HL-60 (cell line): ENCODE results near the gene SLC45A2.

Source experiments
- DNase-seq, 2 experiments: peaks; one replicate each; pipeline ENCODE4 v3.0.0-alpha.2; 2010 to 2020; ENCODE audit warnings: low read depth in 1 of 2, low spot score in 1 of 2
- H3K27ac ChIP-seq: fragments of 250-450 bp; sonication (Bioruptor Pico); replicated peaks from 2 replicates; pipeline ENCODE4 v1.5.1; 2020; ENCODE audit warnings: mild to moderate bottlenecking, moderate library complexity
- H3K27me3 ChIP-seq: fragments of 250-450 bp; sonication (Bioruptor Pico); 2 replicates; pipeline ENCODE4 v1.5.1; 2021; ENCODE audit warnings: mild to moderate bottlenecking, moderate library complexity; ENCODE audit not compliant: insufficient read depth, poor library complexity, severe bottlenecking
- H3K4me3 ChIP-seq: replicated peaks from 2 replicates; pipeline ENCODE4 v1.5.1; 2011; ENCODE audit warnings: mild to moderate bottlenecking, control low read depth, low read length; ENCODE audit not compliant: insufficient read depth
- GABPA ChIP-seq: IDR thresholded peaks from 2 replicates; pipeline ENCODE4 v1.6.1; 2012; ENCODE audit warnings: low read depth
- POLR2AphosphoS5 ChIP-seq: IDR thresholded peaks from 2 replicates; pipeline ENCODE4 v1.6.1; 2012; ENCODE audit warnings: low read depth
- SPI1 ChIP-seq: IDR thresholded peaks from 2 replicates; pipeline ENCODE4 v1.6.1; 2012; ENCODE audit warnings: low read depth, mild to moderate bottlenecking, borderline replicate concordance
- TF ChIP-seq, protein P1 (sequence below): IDR thresholded peaks from 2 replicates; pipeline ENCODE4 v1.6.1; 2012; ENCODE audit warnings: low read depth; ENCODE audit not compliant: insufficient replicate concordance
- TF ChIP-seq, protein P2 (sequence below): IDR thresholded peaks from one replicate; pipeline ENCODE4 v1.5.1; 2011; ENCODE audit warnings: low read length, control low read depth, inconsistent platforms; ENCODE audit not compliant: insufficient read depth

SLC45A2 gene

DNA sequence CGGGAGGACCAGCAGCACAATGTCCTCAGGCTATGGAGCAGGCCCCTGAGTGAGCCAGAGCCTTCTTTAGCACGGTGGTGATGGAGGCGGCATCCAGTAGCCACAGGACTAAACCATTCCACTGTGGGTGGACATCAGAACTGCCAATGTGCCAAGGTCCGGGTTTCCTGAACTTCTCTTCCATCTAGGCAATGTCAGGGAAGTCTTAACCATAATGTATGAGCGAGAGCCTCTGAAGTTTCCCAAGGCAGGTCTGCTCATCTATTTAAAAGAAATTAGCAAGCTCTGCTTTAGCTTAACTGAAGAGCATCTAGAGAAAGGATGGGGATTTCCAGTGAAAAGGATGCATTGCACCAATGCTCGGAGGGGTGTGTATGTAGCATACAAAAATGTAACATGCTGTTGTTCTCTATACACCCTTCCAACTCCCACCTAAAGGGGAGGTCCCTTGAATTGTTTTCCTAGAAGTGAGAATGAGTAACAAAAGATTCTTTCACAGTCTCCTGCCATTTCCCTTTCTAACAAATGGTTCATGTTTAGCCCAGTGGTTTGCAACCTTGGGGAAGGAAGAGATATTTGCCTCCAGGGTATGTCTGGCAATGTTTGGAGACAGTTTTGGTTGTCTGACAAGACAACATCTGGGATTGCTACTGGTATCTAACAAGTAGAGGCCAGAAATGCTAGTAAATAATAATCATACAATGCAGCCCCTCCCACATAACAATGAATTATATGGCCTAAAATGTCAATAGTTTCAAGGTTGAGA, 54.4 kb downstream of the SLC45A2 start:
- TF ChIP-seq, protein P1, sequence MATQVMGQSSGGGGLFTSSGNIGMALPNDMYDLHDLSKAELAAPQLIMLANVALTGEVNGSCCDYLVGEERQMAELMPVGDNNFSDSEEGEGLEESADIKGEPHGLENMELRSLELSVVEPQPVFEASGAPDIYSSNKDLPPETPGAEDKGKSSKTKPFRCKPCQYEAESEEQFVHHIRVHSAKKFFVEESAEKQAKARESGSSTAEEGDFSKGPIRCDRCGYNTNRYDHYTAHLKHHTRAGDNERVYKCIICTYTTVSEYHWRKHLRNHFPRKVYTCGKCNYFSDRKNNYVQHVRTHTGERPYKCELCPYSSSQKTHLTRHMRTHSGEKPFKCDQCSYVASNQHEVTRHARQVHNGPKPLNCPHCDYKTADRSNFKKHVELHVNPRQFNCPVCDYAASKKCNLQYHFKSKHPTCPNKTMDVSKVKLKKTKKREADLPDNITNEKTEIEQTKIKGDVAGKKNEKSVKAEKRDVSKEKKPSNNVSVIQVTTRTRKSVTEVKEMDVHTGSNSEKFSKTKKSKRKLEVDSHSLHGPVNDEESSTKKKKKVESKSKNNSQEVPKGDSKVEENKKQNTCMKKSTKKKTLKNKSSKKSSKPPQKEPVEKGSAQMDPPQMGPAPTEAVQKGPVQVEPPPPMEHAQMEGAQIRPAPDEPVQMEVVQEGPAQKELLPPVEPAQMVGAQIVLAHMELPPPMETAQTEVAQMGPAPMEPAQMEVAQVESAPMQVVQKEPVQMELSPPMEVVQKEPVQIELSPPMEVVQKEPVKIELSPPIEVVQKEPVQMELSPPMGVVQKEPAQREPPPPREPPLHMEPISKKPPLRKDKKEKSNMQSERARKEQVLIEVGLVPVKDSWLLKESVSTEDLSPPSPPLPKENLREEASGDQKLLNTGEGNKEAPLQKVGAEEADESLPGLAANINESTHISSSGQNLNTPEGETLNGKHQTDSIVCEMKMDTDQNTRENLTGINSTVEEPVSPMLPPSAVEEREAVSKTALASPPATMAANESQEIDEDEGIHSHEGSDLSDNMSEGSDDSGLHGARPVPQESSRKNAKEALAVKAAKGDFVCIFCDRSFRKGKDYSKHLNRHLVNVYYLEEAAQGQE: no peak
- TF ChIP-seq SPI1: no peak
- TF ChIP-seq POLR2AphosphoS5: no peak
- no peak for DNase-seq
- Histone ChIP-seq H3K27me3 (peaks cover 2% of the 10 kb centered on the region), H3K4me3 (no peak overlapping the region), H3K27ac (no peak overlapping the region)

DNA sequence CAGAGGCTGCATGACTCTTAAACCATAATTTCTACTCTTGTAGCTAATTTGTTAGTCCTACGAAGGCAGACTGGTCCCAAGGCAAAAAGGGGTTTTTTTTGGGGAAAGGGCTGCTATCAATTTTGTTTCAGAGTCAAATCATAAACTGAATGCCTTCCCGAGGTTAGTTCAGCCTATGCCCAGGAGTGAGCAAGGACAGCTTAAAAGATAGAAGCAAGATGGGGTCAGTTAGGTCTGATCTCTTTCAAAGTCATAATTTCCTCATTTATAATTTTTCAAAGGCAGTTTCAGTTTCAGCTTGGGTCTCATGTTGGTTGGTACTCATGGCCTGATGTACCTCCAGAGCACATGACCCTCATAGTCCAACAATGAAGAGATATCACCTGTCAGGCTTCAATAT, 56.2 kb downstream of the SLC45A2 start:
- no peak for DNase-seq
- Histone ChIP-seq H3K27me3 (peaks cover 2% of the 10 kb centered on the region), H3K4me3 (no peak overlapping the region), H3K27ac (no peak overlapping the region)
- TF ChIP-seq, protein P1: no peak
- TF ChIP-seq SPI1: no peak
- TF ChIP-seq POLR2AphosphoS5: no peak
- TF ChIP-seq GABPA: no peak
- TF ChIP-seq, protein P2, sequence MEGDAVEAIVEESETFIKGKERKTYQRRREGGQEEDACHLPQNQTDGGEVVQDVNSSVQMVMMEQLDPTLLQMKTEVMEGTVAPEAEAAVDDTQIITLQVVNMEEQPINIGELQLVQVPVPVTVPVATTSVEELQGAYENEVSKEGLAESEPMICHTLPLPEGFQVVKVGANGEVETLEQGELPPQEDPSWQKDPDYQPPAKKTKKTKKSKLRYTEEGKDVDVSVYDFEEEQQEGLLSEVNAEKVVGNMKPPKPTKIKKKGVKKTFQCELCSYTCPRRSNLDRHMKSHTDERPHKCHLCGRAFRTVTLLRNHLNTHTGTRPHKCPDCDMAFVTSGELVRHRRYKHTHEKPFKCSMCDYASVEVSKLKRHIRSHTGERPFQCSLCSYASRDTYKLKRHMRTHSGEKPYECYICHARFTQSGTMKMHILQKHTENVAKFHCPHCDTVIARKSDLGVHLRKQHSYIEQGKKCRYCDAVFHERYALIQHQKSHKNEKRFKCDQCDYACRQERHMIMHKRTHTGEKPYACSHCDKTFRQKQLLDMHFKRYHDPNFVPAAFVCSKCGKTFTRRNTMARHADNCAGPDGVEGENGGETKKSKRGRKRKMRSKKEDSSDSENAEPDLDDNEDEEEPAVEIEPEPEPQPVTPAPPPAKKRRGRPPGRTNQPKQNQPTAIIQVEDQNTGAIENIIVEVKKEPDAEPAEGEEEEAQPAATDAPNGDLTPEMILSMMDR: no peak

DNA sequence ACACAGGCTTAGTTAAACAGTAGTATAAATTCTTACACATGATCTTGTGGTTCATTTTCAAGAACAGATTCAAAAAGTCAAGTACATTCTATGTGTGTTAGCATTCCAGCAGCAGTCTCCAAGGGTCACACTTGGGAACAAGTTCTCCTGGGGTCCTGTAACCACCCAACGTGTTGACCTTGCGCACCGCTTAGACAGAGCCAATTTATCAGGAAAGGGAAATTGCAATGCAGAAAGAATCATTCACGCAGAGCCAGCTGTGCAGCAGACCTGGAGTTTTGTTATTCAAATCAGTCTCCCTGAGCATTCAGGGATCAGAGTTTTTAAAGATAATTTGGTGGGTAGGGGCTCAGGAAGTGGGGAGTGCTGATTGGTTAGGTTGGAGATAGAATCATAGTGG, 56.8 kb downstream of the SLC45A2 start:
- no peak for DNase-seq
- H3K4me3 ChIP-seq: no peak overlapping the region
- H3K27ac ChIP-seq: no peak overlapping the region
- H3K27me3 ChIP-seq: peaks cover 2% of the 10 kb centered on the region
- TF ChIP-seq POLR2AphosphoS5 (no peak), GABPA (no peak), SPI1 (no peak)
- TF ChIP-seq, protein P2: no peak
- TF ChIP-seq, protein P1: no peak
